AG04449 (cell line): Measurements from ENCODE around the gene WDR7.

Experiments used
- CTCF ChIA-PET: fragments of 350-600 bp; formaldehyde crosslinking; extraction: SDS; loops from one replicate; lab custom pipeline; 2021; ENCODE audit warnings: antibody characterized with exemption; lab: Yijun Ruan, JAX
- POLR2A ChIA-PET: fragments of 400-600, 350-600 bp; formaldehyde crosslinking; extraction: SDS; loops from one replicate; lab custom pipeline; 2020; ENCODE audit warnings: antibody characterized with exemption, inconsistent platforms; lab: Yijun Ruan, JAX
- DNase-seq: peaks from one replicate; pipeline ENCODE4 v3.0.0-alpha.2; 2010; ENCODE audit warnings: low read depth, low spot score
- H3K4me3 ChIP-seq: 2 replicates; pipeline ENCODE4 v1.5.1; 2011; ENCODE audit warnings: low read depth, mild to moderate bottlenecking, control low read depth, low read length
- TF ChIP-seq, protein P1 (sequence below): IDR thresholded peaks from one replicate; pipeline ENCODE4 v1.5.1; 2011; ENCODE audit warnings: mild to moderate bottlenecking, moderate library complexity, low read length, control low read depth, inconsistent platforms; ENCODE audit not compliant: insufficient read depth; ENCODE audit errors: missing control alignments

WDR7 gene

DNA sequence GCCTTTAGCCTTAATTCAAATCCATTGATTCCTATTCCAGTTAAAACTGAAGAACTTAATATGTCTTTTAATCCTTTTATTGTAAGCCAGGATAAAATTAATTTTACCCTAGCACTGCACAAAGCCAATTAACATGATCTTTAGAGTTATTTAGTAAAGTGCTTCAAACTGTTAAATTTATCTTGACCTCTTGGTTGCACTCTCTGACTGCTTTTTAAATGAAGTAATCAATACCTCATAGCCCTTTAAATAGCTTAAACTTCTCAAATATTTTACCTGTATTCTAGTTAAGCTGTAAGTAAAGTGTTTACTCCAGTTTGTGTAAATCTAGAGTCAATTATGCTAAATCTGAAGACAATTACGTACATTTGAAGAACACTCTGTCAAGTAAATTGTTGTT, 221.0 kb downstream of the WDR7 start:
- CTCF ChIA-PET: interaction anchor here (1.3 kb wide), 1 partner anchor 9 kb away, joined by 3 read pairs; no protein-coding TSS in a partner anchor
- no peak for DNase-seq
- TF ChIP-seq, protein P1, sequence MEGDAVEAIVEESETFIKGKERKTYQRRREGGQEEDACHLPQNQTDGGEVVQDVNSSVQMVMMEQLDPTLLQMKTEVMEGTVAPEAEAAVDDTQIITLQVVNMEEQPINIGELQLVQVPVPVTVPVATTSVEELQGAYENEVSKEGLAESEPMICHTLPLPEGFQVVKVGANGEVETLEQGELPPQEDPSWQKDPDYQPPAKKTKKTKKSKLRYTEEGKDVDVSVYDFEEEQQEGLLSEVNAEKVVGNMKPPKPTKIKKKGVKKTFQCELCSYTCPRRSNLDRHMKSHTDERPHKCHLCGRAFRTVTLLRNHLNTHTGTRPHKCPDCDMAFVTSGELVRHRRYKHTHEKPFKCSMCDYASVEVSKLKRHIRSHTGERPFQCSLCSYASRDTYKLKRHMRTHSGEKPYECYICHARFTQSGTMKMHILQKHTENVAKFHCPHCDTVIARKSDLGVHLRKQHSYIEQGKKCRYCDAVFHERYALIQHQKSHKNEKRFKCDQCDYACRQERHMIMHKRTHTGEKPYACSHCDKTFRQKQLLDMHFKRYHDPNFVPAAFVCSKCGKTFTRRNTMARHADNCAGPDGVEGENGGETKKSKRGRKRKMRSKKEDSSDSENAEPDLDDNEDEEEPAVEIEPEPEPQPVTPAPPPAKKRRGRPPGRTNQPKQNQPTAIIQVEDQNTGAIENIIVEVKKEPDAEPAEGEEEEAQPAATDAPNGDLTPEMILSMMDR: no peak
- H3K4me3 ChIP-seq: no peak overlapping the region
- POLR2A ChIA-PET: no interaction called here

DNA sequence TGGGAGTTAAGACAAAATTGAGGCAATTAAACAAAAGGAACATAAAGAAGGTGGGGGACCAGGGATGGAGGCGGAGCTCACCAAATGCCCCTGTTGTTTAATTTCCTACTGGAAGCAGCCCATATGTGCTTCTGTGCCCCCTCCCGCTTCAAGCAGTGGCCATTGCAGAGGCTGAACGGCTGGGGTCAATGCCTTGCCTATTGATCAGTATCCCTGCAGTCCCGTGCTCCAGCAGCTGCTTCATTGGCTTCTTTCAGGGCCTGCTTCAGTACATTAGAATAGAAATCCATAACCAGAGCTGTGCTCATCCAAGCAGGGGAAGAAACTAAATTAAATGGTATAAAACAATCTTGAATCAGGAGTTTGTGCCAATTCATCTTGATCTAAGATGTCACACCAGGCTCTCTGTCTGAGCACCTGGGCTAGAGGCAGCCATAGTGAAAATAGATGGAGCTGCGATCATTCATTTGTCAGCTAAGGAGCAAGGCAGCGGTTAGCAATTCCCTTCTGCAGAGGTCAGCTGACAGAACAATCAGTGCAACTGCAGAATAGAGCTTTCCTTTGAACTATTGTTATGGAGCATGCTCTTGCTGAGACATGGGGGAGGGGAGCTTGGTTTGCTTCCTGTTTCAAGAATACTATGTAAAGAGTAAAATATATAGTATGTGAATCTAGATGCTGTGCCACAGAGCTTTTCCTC, 222.4 kb downstream of the WDR7 start:
- ChIA-PET POLR2A (no interaction called here), CTCF (interaction anchor here (0.8 kb wide), 1 partner anchor 9 kb away, joined by 3 read pairs; no protein-coding TSS in a partner anchor)
- DNase-seq: no peak
- no peak overlapping the region for H3K4me3 ChIP-seq
- TF ChIP-seq, protein P1: no peak

DNA sequence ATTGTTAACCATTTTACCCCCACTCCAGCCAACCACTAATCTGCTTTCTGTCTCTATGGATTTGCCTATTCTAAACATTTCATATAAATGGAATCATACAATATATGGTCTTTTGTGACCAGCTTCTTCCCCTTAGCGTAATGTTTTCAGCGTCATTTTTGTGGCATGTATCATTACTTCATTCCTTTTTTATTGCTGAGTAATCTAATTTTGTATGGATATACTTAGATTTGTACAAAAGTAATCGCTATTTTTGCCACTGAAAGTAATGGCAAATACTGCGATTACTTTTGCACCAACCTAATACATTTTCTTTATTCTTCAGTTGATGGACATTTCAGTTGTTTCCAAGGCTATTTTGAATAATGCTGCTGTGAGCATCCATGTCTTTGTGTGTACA, 227.6 kb downstream of the WDR7 start:
- CTCF ChIA-PET: interaction anchor here (1.5 kb wide), 1 partner anchor 10 kb away, joined by 7 read pairs; no protein-coding TSS in a partner anchor
- no peak overlapping the region for H3K4me3 ChIP-seq
- TF ChIP-seq, protein P1: no peak
- no peak for DNase-seq
- POLR2A ChIA-PET: no interaction called here

DNA sequence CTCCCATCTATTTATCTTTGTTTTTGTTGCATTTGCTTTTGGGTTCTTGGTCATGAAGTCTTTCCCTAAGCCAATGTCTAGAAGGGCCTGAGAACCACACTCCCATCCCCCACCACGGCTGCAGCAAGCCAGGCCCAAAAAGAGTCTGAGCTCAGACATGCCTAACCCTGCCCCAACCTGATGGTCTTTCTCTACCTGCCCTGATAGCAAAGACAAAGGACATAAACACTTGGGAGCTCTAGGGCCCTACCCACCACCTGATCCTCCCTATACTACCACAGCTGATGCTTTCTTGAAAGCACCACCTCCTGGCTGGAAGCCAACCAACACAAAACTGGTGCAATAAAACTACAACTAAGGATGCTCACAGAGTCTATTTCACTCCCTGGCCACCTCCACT, 233.4 kb downstream of the WDR7 start:
- no peak overlapping the region for H3K4me3 ChIP-seq
- ChIA-PET CTCF (no interaction called here), POLR2A (no interaction called here)
- DNase-seq: no peak
- TF ChIP-seq, protein P1: no peak

DNA sequence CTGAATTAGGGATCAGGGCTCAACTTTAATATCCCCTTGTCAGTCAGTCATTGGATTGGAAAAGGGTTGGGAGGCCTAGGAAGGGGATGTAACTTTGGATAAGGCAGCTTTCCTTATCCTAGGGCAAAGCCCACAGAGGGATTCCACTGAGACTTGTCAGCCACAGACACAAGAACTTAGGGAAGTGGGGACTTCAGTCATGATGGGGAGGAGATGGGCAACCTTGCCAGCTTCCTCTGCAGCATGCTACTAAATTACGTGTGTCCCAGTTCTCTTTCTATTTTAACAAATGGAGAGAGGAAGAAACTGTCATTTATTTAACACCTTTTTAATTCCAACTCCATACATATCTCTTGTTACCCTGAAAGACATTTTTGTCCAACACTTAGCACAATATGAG, 237.8 kb downstream of the WDR7 start:
- CTCF ChIA-PET: interaction anchor here (2.2 kb wide), 1 partner anchor 19 kb away, joined by 13 read pairs; no protein-coding TSS in a partner anchor

DNA sequence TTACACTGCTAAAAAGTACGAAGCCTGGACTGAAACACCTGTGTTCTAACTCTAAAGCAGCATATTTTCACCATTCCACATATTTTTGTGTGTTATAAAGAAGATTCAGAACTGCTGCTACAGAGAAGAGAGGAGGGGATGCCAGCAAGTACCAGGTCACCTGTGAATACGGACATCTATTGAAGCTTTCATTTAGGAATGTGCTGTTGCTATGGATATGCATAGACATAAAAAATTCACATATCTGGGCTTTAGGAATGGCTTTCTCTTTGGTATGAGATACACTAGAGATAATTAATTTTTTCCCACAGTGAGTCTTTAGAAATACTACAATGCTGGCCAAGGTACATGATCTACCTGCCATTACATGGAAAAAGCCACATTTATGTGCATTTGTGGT, 238.5 kb downstream of the WDR7 start:
- DNase-seq: no peak
- TF ChIP-seq, protein P1: no peak
- H3K4me3 ChIP-seq: no peak overlapping the region
- POLR2A ChIA-PET: no interaction called here
- CTCF ChIA-PET: interaction anchor here (2.1 to 2.2 kb wide), 2 partner anchors 18 to 20 kb away, joined by 5 to 13 read pairs; no protein-coding TSS in a partner anchor

More for the DNA sequence above, 237.8 kb downstream of the WDR7 start:
- H3K4me3 ChIP-seq: no peak overlapping the region
- POLR2A ChIA-PET: no interaction called here
- no peak for DNase-seq
- TF ChIP-seq, protein P1: no peak
